H1 (cell line): ENCODE results near the gene SLC48A1. TPM values are rescaled to one million over a fixed set of nuclear protein-coding genes. Genes with fewer than 3 reads are reported as not detected.
A peak's percentile ranks its signal among the peaks of the same experiment; 100 is the strongest.

Experiments
- BACH1 ChIP-seq: IDR thresholded peaks from 2 replicates; pipeline ENCODE4 v1.6.1; 2012; ENCODE audit warnings: low read length, improper control_type of control experiment
- CEBPB ChIP-seq: IDR thresholded peaks from 2 replicates; pipeline ENCODE4 v1.6.1; 2012; ENCODE audit warnings: low read depth, low read length
- CHD2 ChIP-seq: IDR thresholded peaks from 2 replicates; pipeline ENCODE4 v1.6.1; 2012; ENCODE audit warnings: low read length, improper control_type of control experiment
- EP300 ChIP-seq, 2 experiments: IDR thresholded peaks; 1 replicate in 1 of 2; 2 replicates in 1 of 2; pipeline ENCODE4 v1.6.1; 2011 to 2012; ENCODE audit warnings: low read depth in 2 of 2, low read length in 2 of 2, mild to moderate bottlenecking in 2 of 2, borderline replicate concordance in 1 of 2, inconsistent platforms in 1 of 2, moderate library complexity in 1 of 2
- FOSL1 ChIP-seq: IDR thresholded peaks from 2 replicates; pipeline ENCODE4 v1.6.1; 2011; ENCODE audit warnings: mild to moderate bottlenecking, low read depth, low read length, moderate library complexity; ENCODE audit not compliant: insufficient read depth
- GABPA ChIP-seq: IDR thresholded peaks from 2 replicates; pipeline ENCODE4 v1.6.1; 2011; ENCODE audit warnings: mild to moderate bottlenecking, low read length, moderate library complexity, borderline replicate concordance; ENCODE audit not compliant: insufficient read depth
- GTF2F1 ChIP-seq: IDR thresholded peaks from 2 replicates; pipeline ENCODE4 v1.6.1; 2012; ENCODE audit warnings: low read depth, low read length, improper control_type of control experiment, borderline replicate concordance
- JUN ChIP-seq: IDR thresholded peaks from 2 replicates; pipeline ENCODE4 v1.6.1; 2011; ENCODE audit warnings: low read depth, mild to moderate bottlenecking, improper control_type of control experiment, low read length
- KDM1A ChIP-seq: fragments of 200-600, 300-600 bp; sonication (generic); IDR thresholded peaks from 2 replicates; pipeline ENCODE4 v1.7.1; 2016; ENCODE audit warnings: mild to moderate bottlenecking, low read length, borderline replicate concordance
- KDM4A ChIP-seq: IDR thresholded peaks from one replicate; pipeline ENCODE4 v1.7.1; 2012; ENCODE audit warnings: low read depth, mild to moderate bottlenecking, moderate library complexity, low read length, inconsistent platforms; ENCODE audit not compliant: severe bottlenecking
- MAFK ChIP-seq: IDR thresholded peaks from 2 replicates; pipeline ENCODE4 v1.6.1; 2012; ENCODE audit warnings: low read depth, mild to moderate bottlenecking, improper control_type of control experiment, low read length
- PHF8 ChIP-seq: fragments of 200-600 bp; sonication (generic); conservative IDR thresholded peaks from 2 replicates; pipeline ENCODE4 v1.7.1; 2012; ENCODE audit warnings: low read depth, mild to moderate bottlenecking, inconsistent platforms, low read length, moderate library complexity
- RBBP5 ChIP-seq: IDR thresholded peaks from 2 replicates; pipeline ENCODE4 v1.7.1; 2012; ENCODE audit warnings: low read depth, mild to moderate bottlenecking, inconsistent platforms, low read length, moderate library complexity, borderline replicate concordance
- RFX5 ChIP-seq: IDR thresholded peaks from 2 replicates; pipeline ENCODE4 v1.6.1; 2011; ENCODE audit warnings: low read depth, low read length, improper control_type of control experiment, borderline replicate concordance
- RNF2 ChIP-seq: fragments of 200-900, 300-1000 bp; sonication (generic); IDR thresholded peaks from 2 replicates; pipeline ENCODE4 v1.7.1; 2016; ENCODE audit warnings: borderline replicate concordance, low read depth, mild to moderate bottlenecking, antibody characterized with exemption, low read length; ENCODE audit not compliant: poor library complexity, severe bottlenecking; ENCODE audit errors: missing control alignments
- SAP30 ChIP-seq: fragments of 300-600 bp; sonication (generic); IDR thresholded peaks from 2 replicates; pipeline ENCODE4 v1.7.1; 2012; ENCODE audit warnings: low read length, moderate library complexity, mild to moderate bottlenecking, inconsistent platforms; ENCODE audit not compliant: insufficient read depth, insufficient replicate concordance
- TAF7 ChIP-seq: optimal IDR thresholded peaks from 2 replicates; pipeline ENCODE3; 2011; ENCODE audit warnings: low read depth, mild to moderate bottlenecking, inconsistent platforms, low read length, moderate library complexity, borderline replicate concordance
- TBP ChIP-seq: IDR thresholded peaks from 2 replicates; pipeline ENCODE4 v1.6.1; 2011; ENCODE audit warnings: low read depth, low read length, improper control_type of control experiment
- TCF12 ChIP-seq: IDR thresholded peaks from 2 replicates; pipeline ENCODE4 v1.6.1; 2011; ENCODE audit warnings: low read depth, mild to moderate bottlenecking, low read length
- polyA plus RNA-seq, 7 experiments: library from polyadenylated mRNA; depleted of rRNA in 3 of 7; stranded (reverse) in 5 of 7; unstranded in 2 of 7; fragments of >200 nt in 5 of 7; fragments of 200-250 nt in 2 of 7; gene quantifications; 1 replicate in 5 of 7; 2 replicates in 1 of 7; 4 replicates in 1 of 7; pipeline versions ENCODE4 v1.2.1 to v1.2.3, GENCODE V29; 2011 to 2013; ENCODE audit warnings: missing spikeins in 2 of 7, mixed read lengths in 2 of 7
- total RNA-seq: library from RNA; stranded (reverse); fragmentation: NEBNext Ultra II Directional; extraction: Animal tissue kit (Norgen Biotek cat#: 25700); gene quantifications from 2 replicates; pipeline ENCODE4 v1.2.1, GENCODE V29; 2021
- TF ChIP-seq, protein P1 (sequence below): IDR thresholded peaks from 2 replicates; pipeline ENCODE4 v1.6.1; 2011; ENCODE audit warnings: low read depth, mild to moderate bottlenecking, low read length; ENCODE audit not compliant: insufficient read depth
- TF ChIP-seq, protein P2 (sequence below): IDR thresholded peaks from 2 replicates; pipeline ENCODE4 v1.6.1; 2012; ENCODE audit warnings: inconsistent platforms
- TF ChIP-seq, protein P3 (sequence below): IDR thresholded peaks from 2 replicates; pipeline ENCODE4 v1.6.1; 2012; ENCODE audit warnings: inconsistent platforms

Gene SLC48A1
- total and polyA plus RNA-seq, 2 of the 8 experiments (the other 6 are each of a cell fraction or from before 2014, with no cell fraction given) = 9.5 to 14.1 TPM

DNA sequence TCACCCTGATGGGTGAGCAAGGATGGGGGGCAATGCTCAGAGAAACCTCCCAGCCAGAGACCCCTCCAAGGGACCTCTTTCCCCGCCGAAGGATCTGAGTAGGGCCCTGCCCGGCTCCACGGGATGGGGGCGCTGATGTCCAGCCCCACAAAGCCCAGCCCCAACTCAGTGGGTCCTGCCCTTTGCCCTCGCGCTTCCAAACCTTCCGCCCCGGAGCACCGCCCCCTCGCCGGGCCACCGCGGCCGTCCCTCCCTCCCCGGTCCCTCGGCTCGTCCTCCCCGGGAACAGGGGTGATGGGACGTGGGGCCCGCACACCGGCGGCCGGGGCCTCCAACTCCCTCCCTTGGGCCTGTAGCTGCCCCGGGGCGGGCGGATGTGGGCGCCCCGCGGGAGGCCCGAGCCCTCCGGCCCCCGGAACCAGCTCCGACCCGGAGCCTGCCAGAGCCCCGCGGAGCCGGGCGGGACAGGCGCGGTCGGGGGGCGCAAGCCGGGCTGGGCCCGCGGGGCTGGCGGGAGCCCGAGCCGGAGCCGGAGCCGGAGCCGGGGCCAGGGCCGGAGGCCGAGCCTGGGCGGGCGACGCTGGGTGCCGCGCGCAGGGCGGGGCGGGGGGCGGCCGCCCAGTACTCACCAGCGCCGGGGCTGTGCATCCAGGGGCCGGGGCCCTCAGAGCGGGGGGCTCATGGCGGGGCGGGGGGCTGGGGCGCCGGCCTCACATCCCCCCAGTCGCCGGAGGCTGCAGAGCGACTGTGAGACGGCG, 46.3 kb downstream of the SLC48A1 start (continued):
- no peak for TF ChIP-seq EP300 (IDR thresholded peaks at IDR 0.05; ENCODE audit: borderline replicate concordance in 1 of 2, low read depth in 2 of 2, low read length in 2 of 2)
- no peak for TF ChIP-seq RFX5
- no peak for TF ChIP-seq GABPA
- no peak for TF ChIP-seq FOSL1
- no peak for TF ChIP-seq RNF2
- TF ChIP-seq TCF12 = no peak
- no peak for TF ChIP-seq SAP30
- no peak for TF ChIP-seq JUN
- no peak for TF ChIP-seq TBP
- TF ChIP-seq PHF8 = peak; percentile 53; the same call in 1 of the 2 replicates
- no peak for TF ChIP-seq BACH1
- TF ChIP-seq CEBPB = no peak
- no peak for TF ChIP-seq GTF2F1
- peak; percentile 28 for TF ChIP-seq TAF7
- TF ChIP-seq, protein P1, sequence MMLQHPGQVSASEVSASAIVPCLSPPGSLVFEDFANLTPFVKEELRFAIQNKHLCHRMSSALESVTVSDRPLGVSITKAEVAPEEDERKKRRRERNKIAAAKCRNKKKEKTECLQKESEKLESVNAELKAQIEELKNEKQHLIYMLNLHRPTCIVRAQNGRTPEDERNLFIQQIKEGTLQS = no peak
- TF ChIP-seq MAFK = no peak
- TF ChIP-seq KDM4A = no peak
- TF ChIP-seq RBBP5 = peak; percentile 2; the same call in 1 of the 2 replicates
- no peak for TF ChIP-seq KDM1A
- TF ChIP-seq CHD2 = no peak
- TF ChIP-seq, protein P2, sequence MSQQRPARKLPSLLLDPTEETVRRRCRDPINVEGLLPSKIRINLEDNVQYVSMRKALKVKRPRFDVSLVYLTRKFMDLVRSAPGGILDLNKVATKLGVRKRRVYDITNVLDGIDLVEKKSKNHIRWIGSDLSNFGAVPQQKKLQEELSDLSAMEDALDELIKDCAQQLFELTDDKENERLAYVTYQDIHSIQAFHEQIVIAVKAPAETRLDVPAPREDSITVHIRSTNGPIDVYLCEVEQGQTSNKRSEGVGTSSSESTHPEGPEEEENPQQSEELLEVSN = no peak
- TF ChIP-seq, protein P3, sequence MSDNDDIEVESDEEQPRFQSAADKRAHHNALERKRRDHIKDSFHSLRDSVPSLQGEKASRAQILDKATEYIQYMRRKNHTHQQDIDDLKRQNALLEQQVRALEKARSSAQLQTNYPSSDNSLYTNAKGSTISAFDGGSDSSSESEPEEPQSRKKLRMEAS = 0 out of 2 replicates have a peak, but pooled peaks have one; percentile 22
